SKM-1 (cell line): ENCODE measurements around the gene PLXNA2.

Source experiments
- DNase-seq: peaks from one replicate; lab custom pipeline; 2025; ENCODE audit not compliant: unreplicated experiment; lab: John Stamatoyannopoulos, UW

PLXNA2 gene

DNA sequence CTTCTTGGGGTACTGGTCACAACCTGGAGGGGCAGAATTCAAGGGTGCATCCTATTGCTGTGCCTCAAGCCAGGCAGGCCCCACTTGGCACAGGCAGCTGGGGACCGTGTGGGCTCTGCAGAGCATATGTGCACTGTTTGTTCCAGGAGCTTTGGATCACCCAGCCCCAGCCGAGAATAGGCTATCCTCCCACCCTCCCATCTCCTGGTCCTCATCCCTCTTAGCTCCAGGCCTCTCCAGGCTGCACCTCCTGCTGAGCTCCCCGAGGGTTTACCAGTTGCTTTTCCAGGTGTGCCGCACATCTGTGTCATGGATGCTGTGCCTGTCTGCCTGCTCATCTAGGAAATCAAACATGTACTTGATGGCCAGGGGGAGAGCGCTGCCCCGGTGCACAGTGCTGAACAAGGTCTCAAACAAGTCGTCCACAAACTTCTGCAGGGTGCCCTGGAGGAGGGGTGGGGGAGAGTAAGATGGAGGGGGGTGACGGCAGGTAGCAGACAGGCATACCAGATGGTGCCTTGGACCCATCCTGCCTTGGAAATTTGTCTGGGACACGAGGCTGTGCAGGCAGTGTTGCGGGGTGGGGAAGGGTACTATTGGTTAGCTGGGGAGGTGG is 212.8 kb downstream of the PLXNA2 start:
- DNase-seq = no peak

- DNase-seq = no peak
Measured at GRCh38 chr1:208030288-208031091, 213.7 kb downstream of the PLXNA2 start.

DNA sequence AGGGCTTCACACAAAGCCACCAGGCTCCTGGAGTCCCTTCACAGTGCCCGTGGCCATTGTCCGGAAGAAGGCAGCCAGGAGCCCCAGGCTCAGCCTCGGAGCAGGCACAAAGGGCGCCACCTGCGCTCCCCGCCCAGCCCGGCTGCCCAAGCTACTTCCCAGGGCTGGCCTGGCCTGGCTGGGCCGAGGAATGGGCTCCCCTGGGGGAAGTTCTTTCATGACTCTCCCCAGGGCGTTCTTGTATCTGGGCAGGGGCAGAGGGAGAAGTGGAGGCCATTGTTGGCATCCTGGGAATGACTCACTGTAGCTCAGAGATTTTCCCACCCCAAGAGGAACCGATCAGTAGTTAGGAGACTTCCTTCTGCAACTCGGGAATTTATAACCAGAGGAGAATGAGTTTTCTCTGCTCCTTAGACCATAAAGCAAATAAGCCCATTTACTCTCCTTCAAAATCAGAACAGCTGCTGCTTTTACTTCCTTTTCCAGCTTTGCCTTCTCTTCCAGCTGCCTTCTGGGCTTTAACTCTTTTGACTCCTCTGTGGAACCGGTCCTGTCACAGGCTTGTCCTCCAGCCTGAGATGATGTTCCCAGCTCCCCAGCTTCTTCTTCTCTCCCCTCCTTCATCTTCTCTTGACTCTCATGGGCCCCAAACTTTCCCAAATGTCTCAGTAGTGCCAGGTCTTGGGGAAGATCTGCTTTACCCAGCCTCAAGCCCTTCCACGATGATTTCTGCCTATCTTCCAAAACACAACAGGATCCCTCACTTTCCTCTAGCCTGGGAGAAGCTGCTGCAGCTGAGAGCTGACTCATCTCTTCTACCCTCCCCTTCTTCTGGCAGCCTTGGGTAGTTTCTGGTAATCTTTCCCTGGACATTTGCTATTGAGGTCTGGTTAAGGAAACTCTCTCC is 214.6 kb downstream of the PLXNA2 start:
- no peak for DNase-seq

GRCh38 chr1:208028526-208028925 is 215.7 kb downstream of the PLXNA2 start:
- DNase-seq = no peak

DNA sequence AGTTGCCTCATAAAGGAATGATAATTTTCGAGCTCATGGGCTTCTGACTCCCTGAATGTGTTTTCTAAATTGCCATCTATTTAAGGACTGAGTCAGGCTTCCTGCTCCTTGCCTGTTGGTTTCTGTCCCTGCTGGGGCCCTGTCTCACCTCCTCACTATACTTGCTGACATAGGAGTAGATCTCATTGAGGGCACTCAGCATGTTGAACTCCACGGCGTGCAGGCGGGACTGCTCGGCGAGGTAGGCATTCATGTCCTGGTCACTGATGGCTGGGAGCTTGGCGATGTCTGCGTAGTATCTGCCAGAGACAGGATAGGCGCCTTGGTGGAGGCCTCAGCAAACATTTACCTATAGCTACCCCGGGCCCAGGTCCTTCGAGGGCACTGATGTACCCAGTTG is 216.3 kb downstream of the PLXNA2 start:
- DNase-seq = no peak

DNA sequence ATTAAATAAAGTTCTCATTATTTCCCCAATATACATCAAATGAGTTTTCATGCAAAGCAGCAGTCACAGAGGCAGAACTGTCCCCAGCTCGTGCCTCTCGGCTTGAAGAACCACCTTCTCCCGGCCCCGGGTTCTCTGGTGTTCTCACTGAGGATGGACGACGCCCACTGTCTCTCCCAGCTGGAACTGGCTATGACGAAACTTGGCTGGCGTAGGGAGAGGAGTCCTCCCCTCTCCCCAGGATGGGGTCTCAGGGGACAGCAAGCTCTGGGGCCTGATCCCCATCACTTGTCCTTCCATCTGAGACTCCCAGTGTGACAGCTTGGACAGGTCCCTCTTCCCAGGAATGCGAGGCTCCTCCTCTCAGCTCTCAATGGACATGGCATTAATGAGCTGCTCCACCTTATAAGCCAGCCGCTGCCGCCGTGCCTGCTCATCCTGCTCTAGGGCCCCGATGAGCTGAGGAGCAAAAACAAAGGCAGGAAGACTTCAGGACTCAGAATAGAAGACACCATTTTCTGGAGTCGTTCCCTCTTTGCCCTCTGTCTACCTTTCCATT is 217.2 kb downstream of the PLXNA2 start:
- DNase-seq = no peak

DNA sequence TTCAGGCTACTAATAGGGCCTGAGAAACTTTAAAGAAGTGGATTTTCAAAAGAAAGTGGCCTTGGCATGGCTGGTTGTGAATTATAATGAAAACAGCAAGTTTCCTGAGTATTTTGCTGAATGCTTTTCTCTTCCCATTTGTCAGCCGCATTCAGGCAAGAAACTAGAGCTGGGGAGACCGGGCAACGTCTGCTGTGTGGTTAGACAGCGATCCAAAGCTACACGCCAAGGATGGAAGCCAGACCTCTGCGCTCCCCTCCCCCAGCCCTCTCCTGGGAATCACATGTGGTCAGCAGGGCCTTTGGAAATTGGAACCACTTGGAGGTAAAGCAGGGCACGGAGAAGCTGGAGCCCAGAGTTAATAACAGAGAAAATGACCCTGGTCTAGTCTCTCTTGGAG is 219.2 kb downstream of the PLXNA2 start:
- DNase-seq = no peak

- DNase-seq = no peak
Measured at GRCh38 chr1:208024406-208024805, 219.8 kb downstream of the PLXNA2 start.

GRCh38 chr1:208019257-208019656 is 224.9 kb downstream of the PLXNA2 start:
- no peak for DNase-seq

- DNase-seq = no peak
Measured at GRCh38 chr1:208015255-208015654, 228.9 kb downstream of the PLXNA2 start.

DNA sequence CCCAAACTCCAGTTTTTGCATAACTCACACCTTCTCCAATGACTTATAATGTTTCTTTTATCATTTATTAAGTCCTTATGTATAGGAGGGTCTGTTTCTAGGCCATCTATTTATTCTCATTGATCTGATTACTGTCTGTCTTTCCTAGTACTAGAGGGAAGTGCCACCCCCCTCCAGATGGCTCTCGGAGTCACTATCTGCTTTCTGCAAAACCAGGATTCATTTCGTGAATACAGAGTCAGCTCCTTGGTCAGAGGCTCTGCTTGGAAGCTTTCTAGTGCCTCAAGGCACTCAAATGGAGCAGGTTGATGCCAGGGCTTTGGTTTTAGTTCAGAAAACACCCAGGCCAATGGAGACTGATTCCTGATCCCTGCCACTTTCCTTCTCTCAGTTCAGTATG is 231.0 kb downstream of the PLXNA2 start:
- DNase-seq = no peak

GRCh38 chr1:208012721-208013120 is 231.5 kb downstream of the PLXNA2 start:
- DNase-seq = no peak

DNA sequence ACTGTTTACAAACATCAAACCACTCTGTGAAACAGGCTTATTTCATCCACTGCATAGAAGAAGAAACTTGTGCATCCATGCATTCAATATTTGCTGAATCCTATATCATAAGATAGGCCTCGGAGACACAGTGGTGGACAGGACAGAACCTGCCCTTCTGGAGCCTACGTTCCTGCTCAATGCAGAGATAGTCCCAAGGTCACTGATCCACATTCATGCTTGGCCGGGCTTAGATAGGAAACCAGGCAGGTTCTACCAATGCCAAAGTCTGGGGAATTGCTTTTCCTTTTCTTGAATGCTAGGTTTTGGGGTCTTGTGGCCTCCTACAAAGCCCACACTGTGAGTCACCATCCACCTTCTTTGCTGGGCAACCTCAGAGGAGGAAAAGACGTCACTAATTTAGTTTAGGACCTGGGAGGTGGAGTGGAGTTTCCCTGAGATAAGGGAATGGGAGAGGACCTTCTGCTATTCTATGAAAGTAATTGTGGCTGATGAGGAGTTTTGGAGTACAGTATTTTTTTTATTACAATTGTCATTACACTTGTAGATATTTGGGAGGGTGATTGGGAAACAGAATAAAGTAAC is 233.6 kb downstream of the PLXNA2 start:
- no peak for DNase-seq

- DNase-seq = no peak
Measured at GRCh38 chr1:208009706-208010444, 234.3 kb downstream of the PLXNA2 start.

GRCh38 chr1:208009303-208009702 is 234.9 kb downstream of the PLXNA2 start:
- no peak for DNase-seq

DNA sequence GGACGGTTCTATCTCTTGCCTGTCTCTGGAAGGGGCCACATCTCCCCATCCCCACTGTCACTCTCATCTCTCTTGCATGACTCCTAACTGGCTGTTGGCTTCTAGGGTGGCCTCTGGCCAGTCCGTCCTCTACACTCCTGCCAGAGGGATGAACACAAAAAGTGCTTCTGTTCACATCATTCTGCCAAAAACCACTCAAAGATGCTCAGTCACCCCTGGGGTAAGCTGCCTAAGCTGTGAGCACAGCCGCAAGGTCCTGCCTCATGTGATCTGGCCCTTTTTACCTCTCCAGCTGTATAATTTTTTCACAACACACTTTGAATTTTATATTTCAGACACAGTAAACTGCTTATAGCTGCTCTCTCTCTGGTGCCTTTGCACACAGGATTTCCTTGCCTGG is 235.7 kb downstream of the PLXNA2 start:
- DNase-seq = no peak

GRCh38 chr1:208007938-208008342 is 236.2 kb downstream of the PLXNA2 start:
- DNase-seq = no peak

DNA sequence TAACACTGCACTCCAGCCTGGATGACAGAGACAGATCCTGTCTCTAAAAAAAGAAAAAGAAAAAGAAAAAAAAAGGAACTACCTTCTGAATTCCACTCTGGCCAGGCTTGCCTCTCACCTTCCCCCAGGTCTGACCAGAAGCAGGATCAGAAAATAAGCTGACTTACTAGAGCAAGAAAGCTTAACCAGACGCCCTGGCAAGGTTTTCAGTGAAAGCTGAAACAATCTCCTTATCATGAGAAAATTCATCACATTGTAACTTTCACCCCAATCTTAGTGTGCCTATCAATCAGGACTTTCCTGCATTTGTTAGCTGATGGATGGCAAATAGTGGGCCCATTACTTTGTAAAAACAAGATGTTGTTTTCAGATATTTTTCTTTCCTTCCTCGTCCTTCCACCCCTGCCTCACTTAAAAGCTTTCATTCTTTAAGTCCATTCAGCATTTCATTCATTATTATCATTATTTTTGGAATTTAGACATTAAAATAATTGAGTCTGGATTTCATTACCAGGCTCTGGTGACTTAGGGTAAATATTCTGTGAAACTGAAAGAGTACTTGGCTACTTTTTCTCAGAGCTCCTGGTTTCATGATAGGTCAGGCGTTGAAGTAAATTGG is 236.8 kb downstream of the PLXNA2 start:
- DNase-seq = no peak

DNA sequence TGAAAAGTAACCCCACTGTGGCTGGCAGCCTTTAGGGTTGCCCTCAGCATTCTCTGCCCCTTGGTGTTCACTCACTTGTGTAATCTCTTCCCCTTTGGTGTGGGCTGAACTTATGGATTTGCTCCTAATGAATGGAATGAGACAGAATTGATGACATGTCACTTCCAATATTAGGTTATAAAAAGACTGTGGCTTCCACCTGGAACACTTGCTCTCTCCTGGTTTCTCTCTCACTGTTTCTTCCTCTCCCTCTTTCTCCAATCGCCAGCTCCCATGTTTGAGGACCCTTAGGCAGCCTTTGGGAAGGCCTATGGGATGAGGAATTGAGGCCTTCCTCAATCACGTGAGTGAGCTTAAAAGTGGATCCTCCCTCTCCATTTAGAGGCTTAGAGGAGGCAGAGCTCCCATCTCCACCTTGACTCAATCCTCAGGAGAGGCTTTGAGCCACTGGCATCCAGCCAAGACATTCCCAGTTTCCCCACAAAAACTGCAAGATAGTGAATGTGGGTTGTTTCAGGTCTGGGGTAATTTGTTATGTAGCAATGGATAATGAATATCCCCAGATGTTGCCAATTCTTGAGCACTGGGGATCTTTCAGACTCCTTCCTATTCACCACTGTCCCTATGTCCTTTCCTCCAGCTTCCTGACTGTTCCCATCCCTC is 237.8 kb downstream of the PLXNA2 start:
- no peak for DNase-seq
